Neural cell (in vitro differentiated cells): ENCODE results near the gene TEX11.

Experiments used
- EP300 ChIP-seq: fragments of 450-650 bp; conservative IDR thresholded peaks from 2 replicates; pipeline ENCODE4 v1.6.1; 2014; ENCODE audit warnings: antibody characterized with exemption, mild to moderate bottlenecking, moderate library complexity; ENCODE audit not compliant: poor library complexity, severe bottlenecking
- EZH2 ChIP-seq: fragments of 200-600, 300-800 bp; shearing (Covaris generic), sonication (generic); IDR thresholded peaks from 2 replicates; pipeline ENCODE4 v1.6.1; 2014; ENCODE audit warnings: antibody characterized with exemption, low read length, borderline replicate concordance, mild to moderate bottlenecking; ENCODE audit not compliant: insufficient read depth, poor library complexity, severe bottlenecking
- MXI1 ChIP-seq: fragments of 450-650 bp; conservative IDR thresholded peaks from 2 replicates; pipeline ENCODE4 v1.6.1; 2014; ENCODE audit warnings: antibody characterized with exemption, mild to moderate bottlenecking; ENCODE audit not compliant: poor library complexity, severe bottlenecking
- POLR2AphosphoS5 ChIP-seq: IDR thresholded peaks from 2 replicates; pipeline ENCODE4 v1.6.1; 2012
- RAD21 ChIP-seq: fragments of 450-650 bp; conservative IDR thresholded peaks from 2 replicates; pipeline ENCODE4 v1.6.1; 2014; ENCODE audit warnings: antibody characterized with exemption, mild to moderate bottlenecking, moderate library complexity
- TAF1 ChIP-seq: IDR thresholded peaks from 2 replicates; pipeline ENCODE4 v1.6.1; 2012; ENCODE audit warnings: low read depth
- TF ChIP-seq, protein P1 (sequence below): fragments of 450-650 bp; IDR thresholded peaks from 2 replicates; pipeline ENCODE4 v1.5.1; 2014; ENCODE audit warnings: antibody characterized with exemption, mild to moderate bottlenecking, moderate library complexity; ENCODE audit not compliant: poor library complexity, severe bottlenecking

- TF ChIP-seq EZH2 (no peak), RAD21 (no peak), POLR2AphosphoS5 (no peak), MXI1 (no peak), TAF1 (no peak), EP300 (no peak)
- TF ChIP-seq, protein P1, sequence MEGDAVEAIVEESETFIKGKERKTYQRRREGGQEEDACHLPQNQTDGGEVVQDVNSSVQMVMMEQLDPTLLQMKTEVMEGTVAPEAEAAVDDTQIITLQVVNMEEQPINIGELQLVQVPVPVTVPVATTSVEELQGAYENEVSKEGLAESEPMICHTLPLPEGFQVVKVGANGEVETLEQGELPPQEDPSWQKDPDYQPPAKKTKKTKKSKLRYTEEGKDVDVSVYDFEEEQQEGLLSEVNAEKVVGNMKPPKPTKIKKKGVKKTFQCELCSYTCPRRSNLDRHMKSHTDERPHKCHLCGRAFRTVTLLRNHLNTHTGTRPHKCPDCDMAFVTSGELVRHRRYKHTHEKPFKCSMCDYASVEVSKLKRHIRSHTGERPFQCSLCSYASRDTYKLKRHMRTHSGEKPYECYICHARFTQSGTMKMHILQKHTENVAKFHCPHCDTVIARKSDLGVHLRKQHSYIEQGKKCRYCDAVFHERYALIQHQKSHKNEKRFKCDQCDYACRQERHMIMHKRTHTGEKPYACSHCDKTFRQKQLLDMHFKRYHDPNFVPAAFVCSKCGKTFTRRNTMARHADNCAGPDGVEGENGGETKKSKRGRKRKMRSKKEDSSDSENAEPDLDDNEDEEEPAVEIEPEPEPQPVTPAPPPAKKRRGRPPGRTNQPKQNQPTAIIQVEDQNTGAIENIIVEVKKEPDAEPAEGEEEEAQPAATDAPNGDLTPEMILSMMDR = no peak
Observed at GRCh38 chrX:70808942-70809940, 99.3 kb downstream of the TEX11 start.
